A549 (cell line): ENCODE data around the gene PDSS1. TPM values are rescaled to one million over a fixed set of nuclear protein-coding genes. Genes with fewer than 3 reads are reported as not detected.

Experiments
- ATAC-seq, 2 experiments: fragments of 200-7000 bp in 1 of 2; fragments of >200 bp in 1 of 2; cut with Nextera tagmentation in 1 of 2; cut with Tn5 transposase in 1 of 2; 3 replicates each; pipeline versions ENCODE4 v1.8.0 to v1.9.1; 2018 to 2020; ENCODE audit warnings: mild to moderate bottlenecking in 1 of 2, moderate library complexity in 1 of 2
- CTCF ChIA-PET: fragments of 300-600 bp; sonication (Branson Sonifier 250); formaldehyde crosslinking; extraction: SDS; loops from one replicate; lab custom pipeline; 2021; ENCODE audit warnings: antibody characterized with exemption, inconsistent platforms; lab: Yijun Ruan, JAX
- POLR2A ChIA-PET: fragments of 350-600 bp; formaldehyde crosslinking; extraction: SDS; loops from one replicate; lab custom pipeline; 2021; ENCODE audit warnings: antibody characterized with exemption, inconsistent platforms; lab: Yijun Ruan, JAX
- DNase-seq, 2 experiments: peaks; one replicate each; pipeline versions ENCODE4 v3.0.0 to v3.0.0-alpha.2; 2011 to 2016; ENCODE audit warnings: low read depth in 1 of 2, low spot score in 1 of 2
- FAIRE-seq: peaks from 2 replicates; lab custom pipeline; 2011; peaks lifted over from hg19 to GRCh38; lab: Jason Lieb, UNC
- H3K27ac ChIP-seq, 2 experiments: fragments of >200 bp; sonication (Bioruptor Twin); formaldehyde crosslinking; 3 replicates each; pipeline ENCODE4 v1.5.1; 2016 to 2017
- H3K4me1 ChIP-seq: fragments of >200 bp; sonication (Bioruptor Twin); formaldehyde crosslinking; 3 replicates; pipeline ENCODE4 v1.6.1; 2016
- H3K4me2 ChIP-seq: fragments of >200 bp; sonication (Bioruptor Twin); formaldehyde crosslinking; 3 replicates; pipeline ENCODE4 v1.6.1; 2016
- H3K4me3 ChIP-seq: fragments of >200 bp; sonication (Bioruptor Twin); formaldehyde crosslinking; 3 replicates; pipeline ENCODE4 v1.5.1; 2016
- H3K9me3 ChIP-seq: fragments of >200 bp; sonication (Bioruptor Twin); formaldehyde crosslinking; 3 replicates; pipeline ENCODE4 v1.6.1; 2016
- BCL3 ChIP-seq: fragments of >200 bp; sonication (Bioruptor Twin); formaldehyde crosslinking; IDR thresholded peaks from 3 replicates; pipeline ENCODE4 v1.6.1; 2016
- CBX8 ChIP-seq: fragments of 200-600 bp; sonication (generic); IDR thresholded peaks from 2 replicates; pipeline ENCODE4 v1.6.1; 2016
- CHD4 ChIP-seq: fragments of 200-600 bp; sonication (generic); IDR thresholded peaks from 2 replicates; pipeline ENCODE4 v1.6.1; 2016; ENCODE audit warnings: antibody characterized with exemption, mild to moderate bottlenecking, borderline replicate concordance
- E2F6 ChIP-seq: IDR thresholded peaks from 2 replicates; pipeline ENCODE4 v1.6.1; 2012; ENCODE audit warnings: low read depth, borderline replicate concordance
- EHMT2 ChIP-seq: fragments of 200-600 bp; sonication (generic); IDR thresholded peaks from 2 replicates; pipeline ENCODE4 v1.6.1; 2016; ENCODE audit warnings: antibody characterized with exemption, low read depth, mild to moderate bottlenecking, moderate library complexity
- ELK1 ChIP-seq: fragments of 150-350 bp; IDR thresholded peaks from 2 replicates; pipeline ENCODE4 v1.6.1; 2014; ENCODE audit warnings: low read depth, mild to moderate bottlenecking, low read length
- ESRRA ChIP-seq: fragments of 150-350 bp; IDR thresholded peaks from 2 replicates; pipeline ENCODE4 v1.6.1; 2014; ENCODE audit warnings: mild to moderate bottlenecking, low read length, borderline replicate concordance
- FOSB ChIP-seq: fragments of 250-450 bp; sonication (Bioruptor Pico); IDR thresholded peaks from 2 replicates; pipeline ENCODE4 v1.5.0; 2020; ENCODE audit warnings: mild to moderate bottlenecking, moderate library complexity
- HDAC2 ChIP-seq: fragments of 200-600 bp; sonication (generic); IDR thresholded peaks from 2 replicates; pipeline ENCODE4 v1.6.1; 2016
- HES2 ChIP-seq: fragments of >200 bp; sonication (Bioruptor Twin); formaldehyde crosslinking; IDR thresholded peaks from 2 replicates; pipeline ENCODE4 v1.6.1; 2016
- HEYL ChIP-seq: fragments of 250-450 bp; sonication (Bioruptor Pico); IDR thresholded peaks from 2 replicates; pipeline ENCODE4 v1.8.0; 2021; ENCODE audit warnings: mild to moderate bottlenecking, moderate library complexity
- HMGXB4 ChIP-seq: fragments of 250-450 bp; sonication (Bioruptor Pico); IDR thresholded peaks from 2 replicates; pipeline ENCODE4 v1.5.0; 2021; ENCODE audit warnings: mild to moderate bottlenecking, moderate library complexity, borderline replicate concordance
- KDM5A ChIP-seq: fragments of 200-600 bp; sonication (generic); IDR thresholded peaks from 2 replicates; pipeline ENCODE4 v1.6.1; 2016; ENCODE audit warnings: antibody characterized with exemption, mild to moderate bottlenecking
- MAZ ChIP-seq: fragments of 150-350 bp; IDR thresholded peaks from 2 replicates; pipeline ENCODE4 v1.6.1; 2014; ENCODE audit warnings: antibody characterized with exemption, low read depth, low read length, borderline replicate concordance
- PBX3 ChIP-seq: IDR thresholded peaks from 2 replicates; pipeline ENCODE4 v1.6.1; 2012
- POLR2AphosphoS2 ChIP-seq: conservative IDR thresholded peaks from 2 replicates; pipeline ENCODE4 v1.6.1; 2012; ENCODE audit warnings: low read length, improper control_type of control experiment, inconsistent platforms
- SMC3 ChIP-seq: fragments of >200 bp; sonication (Bioruptor Twin); formaldehyde crosslinking; IDR thresholded peaks from 3 replicates; pipeline ENCODE4 v1.6.1; 2018; ENCODE audit warnings: inconsistent platforms
- ZC3H11A ChIP-seq: fragments of 450-650 bp; IDR thresholded peaks from 2 replicates; pipeline ENCODE4 v1.6.1; 2014; ENCODE audit warnings: antibody characterized with exemption, mild to moderate bottlenecking
- ZNF302 ChIP-seq: fragments of 250-450 bp; sonication (Bioruptor Pico); IDR thresholded peaks from 2 replicates; pipeline ENCODE4 v1.9.0; 2021; ENCODE audit warnings: inconsistent platforms, mild to moderate bottlenecking, moderate library complexity
- ZSCAN20 ChIP-seq: fragments of 250-450 bp; sonication (Bioruptor Pico); IDR thresholded peaks from 2 replicates; pipeline ENCODE4 v1.8.0; 2022; ENCODE audit warnings: mild to moderate bottlenecking, moderate library complexity
- WGBS: methylation state at CpG from one replicate; pipeline ENCODE4 v1.1.6; 2017; ENCODE audit errors: missing lambda C conversion rate; 5-methylcytosine and 5-hydroxymethylcytosine counted together
- polyA plus RNA-seq, 4 experiments: library from polyadenylated mRNA; depleted of rRNA in 3 of 4; stranded (reverse); fragments of >200 nt; fragmentation: RNase III in 1 of 4; extraction: RNeasy Plus Mini Kit Qiagen cat#74134 plus additional on column Dnase treatment in 1 of 4; gene quantifications; 2 replicates in 3 of 4; 3 replicates in 1 of 4; pipeline ENCODE4 v1.2.3, GENCODE V29; 2011 to 2017

PDSS1 gene
- polyA plus RNA-seq, 2 of the 4 experiments (the other 2 are of a cell fraction): 14.9 to 24.8 TPM

GRCh38 chr10:26759008-26759407, 61.5 kb downstream of the PDSS1 start:
- Histone ChIP-seq H3K4me2 (no peak overlapping the region), H3K9me3 (no peaks in the 10 kb centered on the region), H3K27ac (no peak overlapping the region), H3K4me3 (no peak overlapping the region), H3K4me1 (peaks cover 8% of the 10 kb centered on the region)
- no peak for DNase-seq
- ATAC-seq: no peak
- ChIA-PET CTCF (interaction anchor here (0.7 to 2.0 kb wide), 3 partner anchors 33 to 996 kb away, joined by 3 to 9 read pairs (median 6); no protein-coding TSS in a partner anchor), POLR2A (no interaction called here)
- TF ChIP-seq HEYL (CRISPR knock-in tag) (no peak), FOSB (CRISPR knock-in tag) (no peak)
- FAIRE-seq: no peak
- WGBS: 90% methylated on average over 4 of the region's 4 CpGs

- ChIA-PET CTCF (interaction anchor here (1.1 kb wide), 1 partner anchor 40 kb away, joined by 3 read pairs; no protein-coding TSS in a partner anchor), POLR2A (no interaction called here)
- Histone ChIP-seq H3K4me3 (no peak overlapping the region), H3K27ac (no peak overlapping the region), H3K4me2 (no peak overlapping the region), H3K9me3 (no peaks in the 10 kb centered on the region), H3K4me1 (no peaks in the 10 kb centered on the region)
- ATAC-seq (no peak), FAIRE-seq (no peak), DNase-seq (no peak)
- TF ChIP-seq BCL3: no peak
- no peak for TF ChIP-seq POLR2AphosphoS2
- TF ChIP-seq MAZ: no peak
- no peak for TF ChIP-seq CHD4
- TF ChIP-seq ZC3H11A: no peak
- TF ChIP-seq ZSCAN20 (CRISPR knock-in tag): no peak
- TF ChIP-seq ELK1: no peak
- 92% methylated on average over 2 of the region's 2 CpGs for WGBS
Measured at GRCh38 chr10:26765549-26765948, 68.0 kb downstream of the PDSS1 start.

GRCh38 chr10:26770069-26770468, 72.6 kb downstream of the PDSS1 start:
- FAIRE-seq (no peak), ATAC-seq (no peak), DNase-seq (no peak)
- Histone ChIP-seq H3K4me1 (no peaks in the 10 kb centered on the region), H3K4me3 (no peak overlapping the region), H3K4me2 (no peak overlapping the region), H3K27ac (no peak overlapping the region), H3K9me3 (no peaks in the 10 kb centered on the region)
- ChIA-PET CTCF (interaction anchor here (1.1 to 1.3 kb wide), 2 partner anchors 11 to 91 kb away, joined by 3 to 4 read pairs; partner anchors contain the start of gene ABI1), POLR2A (no interaction called here)
- TF ChIP-seq HES2 (no peak), POLR2AphosphoS2 (no peak), CBX8 (no peak), KDM5A (no peak), HDAC2 (no peak), E2F6 (no peak), PBX3 (no peak), SMC3 (no peak), ZNF302 (CRISPR knock-in tag) (no peak), ESRRA (no peak), EHMT2 (no peak), HMGXB4 (CRISPR knock-in tag) (no peak)
- WGBS: 93% methylated on average over 4 of the region's 4 CpGs
